Measurements from ENCODE around the gene HAAO. TPM values are rescaled to one million over a fixed set of nuclear protein-coding genes. Genes with fewer than 3 reads are reported as not detected.

Gene HAAO
- polyA plus RNA-seq, 6 donors from 2014 or later, result 3.0 to 6.7 (median 5.2) TPM; not detected in 1

DNA sequence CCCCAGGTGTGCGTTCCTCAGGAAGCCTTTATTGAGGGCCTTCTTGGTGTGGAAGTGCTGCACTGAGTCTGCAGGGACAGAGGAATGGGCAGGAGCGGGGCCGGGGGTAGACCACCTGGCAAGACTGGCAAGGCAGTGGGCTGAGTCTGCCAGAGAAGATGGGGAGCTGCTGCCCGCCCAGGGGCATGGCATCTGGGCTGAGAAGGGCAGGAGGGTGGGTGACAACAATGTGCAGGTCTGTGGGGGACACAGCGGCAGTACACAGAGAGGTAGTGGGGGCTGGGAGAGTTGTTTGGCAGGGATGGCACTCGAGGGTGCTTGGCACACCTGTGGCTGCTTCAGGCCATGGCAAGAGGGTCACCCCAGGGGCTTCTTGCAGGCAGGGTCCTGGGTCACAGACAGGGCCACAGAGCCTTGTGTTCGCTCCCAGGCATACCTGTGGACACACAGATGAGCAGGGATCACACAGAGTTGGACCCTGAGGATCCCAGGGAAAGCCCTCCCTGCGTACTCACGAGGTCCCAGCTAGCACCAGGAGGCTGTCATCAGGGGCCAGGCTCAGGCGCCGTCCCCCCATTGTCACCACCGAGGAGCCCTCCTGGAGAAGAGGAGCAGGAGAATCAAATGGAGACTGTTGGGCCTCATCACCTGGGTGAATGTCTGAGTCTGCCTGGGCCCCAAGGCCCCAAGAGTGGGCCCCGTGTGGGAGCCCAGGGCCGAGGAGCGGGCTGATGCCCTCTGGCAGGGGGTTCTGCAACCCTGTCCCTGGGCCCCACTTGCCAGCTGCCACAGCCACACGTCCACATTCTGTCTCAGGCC lies 25.1 kb downstream of the HAAO start:
- Mint-ChIP-seq H3K36me3 (peaks cover 0 to 6% of the 10 kb centered on the region in 2 donors), H3K4me1 (peaks cover 0 to 8% (median 0%) of the 10 kb centered on the region in 3 donors), H3K27ac (peak overlapping the region in 2 of 6 donors; percentile 49 to 92), H3K4me3 (no peak overlapping the region), H3K9me3 (no peaks in the 10 kb centered on the region), H3K27me3 (no peaks in the 10 kb centered on the region)
- no peak for DNase-seq
- no peak for ATAC-seq (ENCODE audit: low read depth in 2 of 2)

DNA sequence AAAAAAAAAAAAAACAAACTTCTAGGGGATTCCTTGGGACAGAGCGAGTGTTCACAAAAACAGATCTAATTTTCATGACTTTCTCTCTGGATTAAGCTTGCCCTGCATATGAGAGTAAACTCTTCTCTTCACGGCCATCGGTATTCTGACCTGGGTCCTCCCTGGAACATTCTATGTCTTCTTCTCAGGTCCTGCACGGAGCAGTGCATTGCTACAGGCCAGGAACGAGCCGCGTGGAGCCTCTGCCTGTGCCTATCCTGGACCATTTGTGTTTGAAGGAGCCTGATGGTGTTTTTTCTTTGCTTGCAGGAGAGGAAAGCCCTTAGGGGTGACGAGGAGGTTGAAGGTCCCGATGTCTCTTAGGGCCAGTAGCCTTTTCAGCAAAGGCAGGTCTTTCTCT lies 26.7 kb downstream of the HAAO start:
- no peak overlapping the region for H3K4me3 Mint-ChIP-seq
- peaks cover 0 to 6% of the 10 kb centered on the region in 2 donors for H3K36me3 Mint-ChIP-seq
- no peak for DNase-seq
- H3K4me1 Mint-ChIP-seq, result peaks cover 0 to 8% (median 0%) of the 10 kb centered on the region in 3 donors
- peak overlapping the region in 2 of 6 donors; percentile 51 to 76 for H3K27ac Mint-ChIP-seq
- no peak for ATAC-seq (ENCODE audit: low read depth in 2 of 2)
- no peaks in the 10 kb centered on the region for H3K27me3 Mint-ChIP-seq
- H3K9me3 Mint-ChIP-seq, result no peaks in the 10 kb centered on the region

DNA sequence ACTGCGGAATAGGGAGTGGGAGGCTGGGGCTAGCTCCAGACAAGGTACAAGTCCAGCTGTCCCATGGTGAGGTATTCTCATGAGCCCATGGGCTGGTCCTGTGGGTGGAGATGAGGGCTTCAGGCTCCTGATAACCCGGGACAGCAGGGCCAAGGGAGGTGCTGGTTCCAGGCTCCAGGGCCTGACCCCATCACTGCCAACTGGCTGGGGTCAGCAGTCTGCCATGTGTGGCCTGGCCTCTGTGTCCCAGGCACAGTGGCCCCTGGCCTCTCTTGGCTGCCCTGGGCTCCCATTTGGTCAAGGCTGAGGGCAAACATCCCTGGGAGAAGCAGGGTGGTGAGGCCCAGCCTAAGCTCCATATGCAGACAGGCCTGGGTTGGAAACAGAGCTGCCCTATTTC lies 27.5 kb downstream of the HAAO start:
- Mint-ChIP-seq H3K27me3 (no peaks in the 10 kb centered on the region), H3K36me3 (peaks cover 5 to 6% of the 10 kb centered on the region in 2 donors), H3K9me3 (no peaks in the 10 kb centered on the region), H3K4me1 (peaks cover 0 to 8% (median 0%) of the 10 kb centered on the region in 3 donors), H3K4me3 (peak overlapping the region in 1 of 8 donors; percentile 1), H3K27ac (no peak overlapping the region)
- DNase-seq (no peak), ATAC-seq (ENCODE audit: low read depth in 2 of 2) (no peak)

DNA sequence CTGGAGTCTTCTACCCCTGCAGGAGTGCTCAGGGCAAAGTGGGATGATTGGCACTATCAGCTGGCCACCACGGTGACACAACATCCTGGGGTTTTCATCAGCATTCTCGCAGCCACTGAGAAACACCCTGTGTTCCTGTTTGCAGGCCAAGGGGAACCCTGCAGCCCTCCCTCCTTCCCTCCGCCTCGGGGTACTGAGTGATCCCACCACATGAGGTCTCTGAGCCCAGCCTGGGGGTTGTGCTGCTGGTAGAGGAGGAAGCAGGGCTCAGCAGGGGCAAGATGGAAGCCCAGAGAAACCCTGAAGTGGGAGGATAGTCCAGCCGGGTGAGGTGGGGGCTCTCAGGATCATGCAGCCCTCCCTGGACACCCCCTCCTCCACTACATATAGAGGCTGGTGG lies 28.3 kb downstream of the HAAO start, which contains the start of gene OXER1:
Gene OXER1, minus strand, starts transcription at position 40 of the 400 bp plus-strand sequence. CDS start 73 bp downstream, outside the sequence.
- ATAC-seq (ENCODE audit: low read depth in 2 of 2), result no peak
- Mint-ChIP-seq H3K36me3 (peaks cover 6 to 8% of the 10 kb centered on the region in 2 donors), H3K9me3 (no peaks in the 10 kb centered on the region), H3K27ac (no peak within 1 kb of the TSS), H3K4me1 (peaks cover 0 to 8% (median 0%) of the 10 kb centered on the region in 3 donors), H3K4me3 (peak within 1 kb of the TSS in 1 of 8 donors; percentile 1), H3K27me3 (no peaks in the 10 kb centered on the region)
- DNase-seq, result no peak

DNA sequence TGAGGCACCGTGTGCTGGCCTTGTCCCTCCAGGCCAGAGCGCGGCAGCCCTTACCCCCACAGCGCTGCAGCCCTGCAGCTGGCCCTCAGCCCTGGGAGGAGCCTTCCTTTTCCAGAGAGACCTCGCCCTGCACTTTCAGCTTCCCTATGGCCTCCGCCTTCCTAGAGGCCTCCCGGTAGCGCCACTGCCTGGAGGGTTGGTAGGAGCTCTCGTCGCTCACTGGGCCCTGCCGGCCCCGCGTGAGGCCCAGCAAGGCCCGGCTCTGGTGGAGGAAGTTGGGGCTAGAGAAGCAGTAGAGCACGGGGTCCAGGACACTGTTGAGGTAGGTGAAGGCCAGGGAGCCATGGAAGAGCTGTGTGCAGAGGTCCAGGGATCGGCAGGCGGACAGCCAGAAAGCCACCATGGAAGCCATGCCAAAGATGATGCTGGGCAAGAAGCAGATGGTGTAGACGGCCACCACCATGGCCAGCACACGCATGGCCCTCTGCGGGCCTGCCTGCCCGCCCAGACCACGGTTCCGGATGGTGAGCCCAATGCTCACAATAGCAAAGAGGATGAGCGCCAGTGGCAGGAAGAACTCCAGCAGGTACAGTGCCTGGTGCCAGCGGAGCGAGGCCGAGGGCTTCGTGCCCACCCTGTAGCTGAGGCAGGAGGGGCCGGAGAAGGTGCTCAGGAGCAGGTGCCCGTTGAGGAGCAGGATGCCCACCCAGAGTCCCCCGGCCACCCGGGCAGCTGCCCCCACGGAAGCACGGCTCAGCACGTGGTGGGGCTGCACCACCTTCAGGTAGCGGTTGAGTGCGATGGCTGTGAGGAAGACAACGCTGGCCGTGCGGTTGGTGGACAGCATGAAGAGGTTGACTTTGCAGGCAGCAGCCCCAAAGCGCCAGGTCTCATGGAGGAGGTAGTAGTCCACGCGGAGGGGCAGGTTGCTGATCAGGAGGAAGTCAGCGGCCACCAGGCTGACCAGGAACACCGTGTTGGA lies 29.3 kb downstream of the HAAO start:
- ATAC-seq (ENCODE audit: low read depth in 2 of 2) (no peak), DNase-seq (no peak)
- Mint-ChIP-seq H3K27ac (no peak overlapping the region), H3K4me3 (no peak overlapping the region), H3K36me3 (peaks cover 6 to 8% of the 10 kb centered on the region in 2 donors), H3K9me3 (no peaks in the 10 kb centered on the region), H3K4me1 (peaks cover 0 to 8% (median 0%) of the 10 kb centered on the region in 3 donors), H3K27me3 (no peaks in the 10 kb centered on the region)

DNA sequence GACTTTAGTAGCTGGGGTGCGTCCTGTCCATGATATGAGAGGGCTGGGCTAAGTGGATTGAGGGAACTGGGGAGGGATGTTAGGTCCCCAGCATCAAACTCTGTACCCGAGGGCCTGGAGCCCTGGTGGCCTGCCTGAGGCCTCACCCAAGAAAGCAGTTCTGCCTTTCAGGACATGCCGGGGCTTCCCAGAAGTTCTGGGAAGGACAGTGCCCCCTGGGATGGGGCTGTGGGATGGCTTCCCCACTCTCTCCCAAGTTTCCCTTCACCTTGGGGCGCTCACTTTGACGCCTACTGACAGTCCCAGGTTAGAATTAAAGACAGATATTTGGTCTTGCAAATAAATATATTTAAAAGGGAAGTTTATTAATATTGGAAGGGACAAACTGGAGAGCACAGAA lies 30.2 kb downstream of the HAAO start:
- DNase-seq (no peak), ATAC-seq (ENCODE audit: low read depth in 2 of 2) (no peak)
- H3K4me3 Mint-ChIP-seq, result peak overlapping the region in 1 of 8 donors; percentile 52
- H3K36me3 Mint-ChIP-seq, result peaks cover 6 to 8% of the 10 kb centered on the region in 2 donors
- H3K27me3 Mint-ChIP-seq, result no peaks in the 10 kb centered on the region
- no peaks in the 10 kb centered on the region for H3K9me3 Mint-ChIP-seq
- no peak overlapping the region for H3K27ac Mint-ChIP-seq
- peaks cover 0 to 6% (median 0%) of the 10 kb centered on the region in 3 donors for H3K4me1 Mint-ChIP-seq

DNA sequence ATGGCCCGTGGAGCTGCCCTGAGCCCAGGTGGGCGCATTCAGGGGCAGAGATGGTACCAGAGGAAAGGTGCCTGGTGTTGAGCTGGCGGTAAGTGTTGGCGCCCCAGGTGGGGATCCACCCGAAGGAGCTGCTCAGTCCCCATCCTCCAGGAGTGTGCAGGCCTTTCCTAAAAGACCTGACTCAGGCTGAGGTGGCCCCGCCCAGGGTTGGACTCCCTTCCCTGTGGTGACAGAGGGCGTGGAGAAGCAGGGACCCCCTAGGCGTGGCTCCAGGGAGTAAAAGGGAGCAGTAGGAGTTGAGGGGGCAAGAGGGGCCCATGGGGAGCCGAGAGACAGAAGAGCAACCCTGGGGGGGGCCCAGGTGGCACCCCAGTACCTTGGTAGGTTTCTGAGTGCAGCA lies 30.8 kb downstream of the HAAO start:
- no peaks in the 10 kb centered on the region for H3K27me3 Mint-ChIP-seq
- H3K27ac Mint-ChIP-seq, result peak overlapping the region in 1 of 6 donors; percentile 53
- DNase-seq (no peak), ATAC-seq (ENCODE audit: low read depth in 2 of 2) (no peak)
- no peaks in the 10 kb centered on the region for H3K9me3 Mint-ChIP-seq
- no peak overlapping the region for H3K4me3 Mint-ChIP-seq
- peaks cover 6 to 8% of the 10 kb centered on the region in 2 donors for H3K36me3 Mint-ChIP-seq
- peaks cover 0 to 4% (median 0%) of the 10 kb centered on the region in 3 donors for H3K4me1 Mint-ChIP-seq

DNA sequence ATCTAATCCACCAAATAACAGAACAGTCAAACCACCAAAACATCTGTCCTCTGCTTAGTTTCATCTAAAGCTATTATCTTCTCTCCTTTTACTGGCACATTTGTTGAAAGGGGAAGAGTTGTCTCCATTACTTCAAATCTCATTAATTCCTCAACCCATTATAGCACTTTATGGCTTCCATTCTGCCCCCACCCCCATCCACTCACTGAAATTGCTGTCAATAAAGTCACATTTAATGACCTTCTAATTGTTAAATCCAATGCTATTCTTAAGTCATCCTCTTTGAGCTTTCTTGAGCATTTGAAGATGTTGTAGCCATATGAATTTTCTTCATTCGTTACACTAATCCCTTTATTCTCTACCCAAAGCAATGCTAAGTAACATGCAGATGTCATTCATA lies 33.6 kb downstream of the HAAO start:
- H3K4me3 Mint-ChIP-seq, result no peak overlapping the region
- H3K36me3 Mint-ChIP-seq, result peaks cover 6 to 8% of the 10 kb centered on the region in 2 donors
- ATAC-seq (ENCODE audit: low read depth in 2 of 2) (no peak), DNase-seq (no peak)
- H3K27me3 Mint-ChIP-seq, result no peaks in the 10 kb centered on the region
- peaks cover 14 to 20% (median 17%) of the 10 kb centered on the region in 3 donors for H3K4me1 Mint-ChIP-seq
- H3K27ac Mint-ChIP-seq, result peak overlapping the region in 2 of 6 donors; percentile 8 to 38
- no peaks in the 10 kb centered on the region for H3K9me3 Mint-ChIP-seq

DNA sequence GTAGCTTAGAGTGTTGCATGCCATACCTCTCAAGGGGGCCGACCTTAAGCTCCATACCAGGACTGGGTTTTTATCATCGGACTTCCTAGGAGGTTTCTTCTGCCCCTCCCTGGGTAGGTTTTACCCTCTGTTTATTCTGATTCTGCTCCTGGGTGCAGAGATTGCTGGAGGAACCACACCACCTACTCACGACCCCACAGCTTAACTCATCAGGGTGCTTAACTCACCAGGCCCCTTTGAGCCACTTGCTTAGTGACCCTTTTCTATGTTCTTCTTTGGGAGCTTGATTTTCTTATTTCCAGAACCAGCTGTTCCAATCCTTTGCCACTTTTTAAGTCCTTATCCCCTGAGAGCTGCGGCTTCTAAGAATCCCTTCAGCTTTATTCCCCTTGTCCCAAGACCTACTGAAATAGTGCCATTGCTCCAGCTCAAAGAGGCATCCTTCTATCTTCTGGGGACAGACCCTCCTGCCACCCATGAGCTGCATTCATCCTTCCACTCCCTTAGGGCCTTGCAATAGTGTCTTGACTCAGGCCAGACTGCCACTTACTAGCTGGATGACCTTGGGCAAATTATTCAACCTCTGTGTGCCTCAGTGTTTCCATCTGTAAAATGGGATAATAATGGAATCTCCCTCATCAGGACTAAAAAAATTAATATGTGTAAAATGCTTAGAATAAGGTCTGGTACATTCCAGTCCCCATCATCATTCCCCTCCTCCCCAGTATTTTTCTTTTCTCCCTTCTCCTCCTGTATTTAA lies 34.2 kb downstream of the HAAO start:
- peaks cover 4 to 8% of the 10 kb centered on the region in 2 donors for H3K36me3 Mint-ChIP-seq
- no peak for ATAC-seq (ENCODE audit: low read depth in 2 of 2)

DNA sequence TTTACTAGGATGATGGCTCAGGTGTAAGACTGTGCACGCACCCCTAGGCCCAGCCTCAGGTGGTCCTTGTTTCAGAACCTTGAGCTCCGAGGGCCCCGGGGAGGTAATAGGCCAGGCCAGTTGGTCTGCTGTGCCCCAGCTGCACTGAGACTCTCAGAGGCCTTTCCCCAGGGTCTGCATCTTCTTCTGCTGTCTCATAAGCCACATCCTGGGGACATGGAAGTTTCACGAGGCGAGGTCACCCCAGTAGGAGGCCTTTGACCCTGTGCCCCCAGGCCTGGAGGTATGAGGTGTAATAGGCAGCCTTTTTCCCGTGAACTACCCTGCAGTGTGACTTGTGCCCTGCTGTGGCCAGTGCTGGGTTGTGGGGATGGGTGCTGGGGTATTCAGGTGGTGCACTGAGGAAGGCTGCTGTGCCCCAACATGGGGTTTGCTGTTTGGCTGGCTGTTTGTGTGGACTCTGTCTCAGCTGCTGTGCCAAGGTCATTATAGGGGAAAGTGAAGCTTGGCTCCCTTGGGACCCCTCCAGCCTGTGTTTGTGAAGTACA lies 35.3 kb downstream of the HAAO start:
- H3K27me3 Mint-ChIP-seq, result no peaks in the 10 kb centered on the region
- peaks cover 0 to 8% of the 10 kb centered on the region in 2 donors for H3K36me3 Mint-ChIP-seq
- ATAC-seq (ENCODE audit: low read depth in 2 of 2), result no peak
- peaks cover 26 to 37% (median 34%) of the 10 kb centered on the region in 3 donors for H3K4me1 Mint-ChIP-seq
- peak overlapping the region in 1 of 8 donors; percentile 3 for H3K4me3 Mint-ChIP-seq
- no peaks in the 10 kb centered on the region for H3K9me3 Mint-ChIP-seq
- H3K27ac Mint-ChIP-seq, result peak overlapping the region in 2 of 6 donors; percentile 34 to 86
- DNase-seq, result no peak

More for the DNA sequence above, 34.2 kb downstream of the HAAO start:
- DNase-seq, result no peak
- H3K9me3 Mint-ChIP-seq, result no peaks in the 10 kb centered on the region
- H3K27me3 Mint-ChIP-seq, result no peaks in the 10 kb centered on the region
- H3K4me3 Mint-ChIP-seq, result peak overlapping the region in 1 of 8 donors; percentile 55
- peaks cover 15 to 26% (median 23%) of the 10 kb centered on the region in 3 donors for H3K4me1 Mint-ChIP-seq
- H3K27ac Mint-ChIP-seq, result peak overlapping the region in 2 of 6 donors; percentile 8 to 56

DNA sequence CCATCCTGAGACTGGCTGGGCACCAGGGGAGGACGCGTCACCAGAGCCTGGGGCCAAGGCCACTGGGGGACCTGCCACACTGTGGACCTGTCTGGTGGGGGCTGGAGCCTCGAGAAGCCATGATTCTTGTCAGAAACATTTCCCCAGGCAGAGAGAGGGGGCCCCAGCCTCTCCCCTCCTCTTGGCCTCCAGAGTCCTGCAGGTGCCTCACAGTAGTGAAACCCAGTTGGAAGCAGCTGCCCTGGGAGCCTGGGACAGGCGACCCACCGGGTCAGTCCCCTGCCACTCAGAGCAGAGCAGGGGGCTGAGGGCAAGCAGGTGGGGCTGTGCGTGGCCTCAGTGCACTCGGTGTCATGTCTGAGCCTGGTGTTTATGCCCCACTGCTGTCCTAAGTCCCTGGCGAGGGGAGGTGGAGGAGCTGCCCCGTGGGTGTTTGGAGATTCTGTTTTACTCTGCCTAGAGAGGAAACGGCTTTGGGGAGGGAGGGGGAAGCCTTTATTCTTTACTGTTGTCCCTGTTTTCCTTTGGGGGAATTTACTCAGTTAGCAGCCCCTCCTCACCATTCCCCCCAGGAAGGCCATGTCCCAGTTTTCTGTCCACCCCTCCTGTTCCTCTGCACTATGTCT lies 36.1 kb downstream of the HAAO start:
- DNase-seq (no peak), ATAC-seq (ENCODE audit: low read depth in 2 of 2) (no peak)
- H3K27me3 Mint-ChIP-seq, result no peaks in the 10 kb centered on the region
- peaks cover 0 to 8% of the 10 kb centered on the region in 2 donors for H3K36me3 Mint-ChIP-seq
- H3K27ac Mint-ChIP-seq, result no peak overlapping the region
- H3K4me1 Mint-ChIP-seq, result peaks cover 34 to 45% (median 42%) of the 10 kb centered on the region in 3 donors
- no peak overlapping the region for H3K4me3 Mint-ChIP-seq
- no peaks in the 10 kb centered on the region for H3K9me3 Mint-ChIP-seq
